ENCODE data around the gene TACR1. TPM values are rescaled to one million over a fixed set of nuclear protein-coding genes. Genes with fewer than 3 reads are reported as not detected.

Gene TACR1
- total RNA-seq, 1 experiment from 2014 or later = not detected

DNA sequence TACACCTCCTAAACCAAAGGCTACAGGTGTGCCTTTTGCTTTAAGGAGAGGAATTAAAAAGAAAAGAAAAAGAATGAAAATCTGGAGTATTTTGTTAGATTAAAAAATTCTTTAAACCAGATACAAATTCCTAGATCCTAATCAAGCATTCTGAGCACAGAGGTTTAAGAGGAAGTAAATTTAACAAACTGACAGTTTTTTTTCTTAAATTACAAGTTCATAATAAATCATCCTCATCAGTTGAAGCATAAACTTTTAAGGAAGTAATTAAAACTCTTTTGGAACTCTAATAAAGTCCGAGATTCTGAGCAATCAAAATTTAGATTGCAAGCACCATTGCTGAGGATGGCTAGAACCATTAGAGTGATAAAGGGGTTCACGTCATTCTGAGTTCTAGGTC, 165.8 kb downstream of the TACR1 start:
- Histone ChIP-seq H3K27ac (ENCODE audit: low read depth, low read length, poor library complexity, severe bottlenecking) (no peak overlapping the region), H3K9me3 (ENCODE audit: low read depth, low read length, poor library complexity, severe bottlenecking) (no peaks in the 10 kb centered on the region), H3K4me1 (ENCODE audit: insufficient read depth, low read length, poor library complexity, severe bottlenecking) (no peaks in the 10 kb centered on the region), H3K4me3 (ENCODE audit: low read depth, low read length, poor library complexity, severe bottlenecking) (no peak overlapping the region), H3K27me3 (replicated peaks; ENCODE audit: insufficient read depth, low read depth, low read length, poor library complexity) (no peaks in the 10 kb centered on the region), H3K36me3 (ENCODE audit: insufficient read depth, low read length, poor library complexity, severe bottlenecking) (no peaks in the 10 kb centered on the region)
- TF ChIP-seq EZH2 (IDR thresholded peaks at IDR 0.05; ENCODE audit: borderline replicate concordance, low read depth, low read length, poor library complexity, severe bottlenecking) = no peak
- no peak for TF ChIP-seq CTCF (conservative IDR thresholded peaks at IDR 0.05; ENCODE audit: low read depth, low read length)
- no TSS peak for BruUV-seq (replicated peaks)
- no peak for DNase-seq (ENCODE audit: low spot score)
- ChIA-PET POLR2A (ENCODE audit: low non-redundant PET) (no interaction called here), CTCF (no interaction called here)
- intact Hi-C loops (cut with micrococcal nuclease; ENCODE audit: unreplicated experiment) = no loop called here

- Histone ChIP-seq H3K27me3 (replicated peaks; ENCODE audit: insufficient read depth, low read depth, low read length, poor library complexity) (no peaks in the 10 kb centered on the region), H3K27ac (ENCODE audit: low read depth, low read length, poor library complexity, severe bottlenecking) (no peak overlapping the region), H3K4me3 (ENCODE audit: low read depth, low read length, poor library complexity, severe bottlenecking) (no peak overlapping the region), H3K9me3 (ENCODE audit: low read depth, low read length, poor library complexity, severe bottlenecking) (no peaks in the 10 kb centered on the region), H3K4me1 (ENCODE audit: insufficient read depth, low read length, poor library complexity, severe bottlenecking) (no peaks in the 10 kb centered on the region), H3K36me3 (ENCODE audit: insufficient read depth, low read length, poor library complexity, severe bottlenecking) (no peaks in the 10 kb centered on the region)
- TF ChIP-seq EZH2 (IDR thresholded peaks at IDR 0.05; ENCODE audit: borderline replicate concordance, low read depth, low read length, poor library complexity, severe bottlenecking) (no peak), CTCF (conservative IDR thresholded peaks at IDR 0.05; ENCODE audit: low read depth, low read length) (no peak)
- DNase-seq (ENCODE audit: low spot score) = no peak
- intact Hi-C loops (cut with micrococcal nuclease; ENCODE audit: unreplicated experiment) = no loop called here
- BruUV-seq (replicated peaks) = no TSS peak
- CTCF ChIA-PET = no interaction called here
- POLR2A ChIA-PET (ENCODE audit: low non-redundant PET) = no interaction called here
These were observed 167.2 kb downstream of the TACR1 start for GRCh38 chr2:75031906-75032803.

GRCh38 chr2:75031171-75031570, 168.1 kb downstream of the TACR1 start:
- DNase-seq (ENCODE audit: low spot score) = no peak
- no TSS peak for BruUV-seq (replicated peaks)
- H3K4me3 ChIP-seq (ENCODE audit: low read depth, low read length, poor library complexity, severe bottlenecking) = no peak overlapping the region
- intact Hi-C loops (cut with micrococcal nuclease; ENCODE audit: unreplicated experiment) = no loop called here
- H3K4me1 ChIP-seq (ENCODE audit: insufficient read depth, low read length, poor library complexity, severe bottlenecking) = no peaks in the 10 kb centered on the region
- no peaks in the 10 kb centered on the region for H3K36me3 ChIP-seq (ENCODE audit: insufficient read depth, low read length, poor library complexity, severe bottlenecking)
- ChIA-PET POLR2A (ENCODE audit: low non-redundant PET) (no interaction called here), CTCF (no interaction called here)
- no peaks in the 10 kb centered on the region for H3K9me3 ChIP-seq (ENCODE audit: low read depth, low read length, poor library complexity, severe bottlenecking)
- H3K27ac ChIP-seq (ENCODE audit: low read depth, low read length, poor library complexity, severe bottlenecking) = no peak overlapping the region
- no peak for TF ChIP-seq CTCF (conservative IDR thresholded peaks at IDR 0.05; ENCODE audit: low read depth, low read length)
- H3K27me3 ChIP-seq (replicated peaks; ENCODE audit: insufficient read depth, low read depth, low read length, poor library complexity) = no peaks in the 10 kb centered on the region

All from A673 (cell line).